Fibroblast of gingiva (primary cell): ENCODE results near the gene PTPRA.

Experiments used
- DNase-seq: peaks from one replicate; pipeline ENCODE4 v3.0.0-alpha.2; 2011; ENCODE audit warnings: low read depth

Gene PTPRA

GRCh38 chr20:2849529-2849928 is 23.8 kb upstream of the PTPRA start:
- DNase-seq, result no peak

DNA sequence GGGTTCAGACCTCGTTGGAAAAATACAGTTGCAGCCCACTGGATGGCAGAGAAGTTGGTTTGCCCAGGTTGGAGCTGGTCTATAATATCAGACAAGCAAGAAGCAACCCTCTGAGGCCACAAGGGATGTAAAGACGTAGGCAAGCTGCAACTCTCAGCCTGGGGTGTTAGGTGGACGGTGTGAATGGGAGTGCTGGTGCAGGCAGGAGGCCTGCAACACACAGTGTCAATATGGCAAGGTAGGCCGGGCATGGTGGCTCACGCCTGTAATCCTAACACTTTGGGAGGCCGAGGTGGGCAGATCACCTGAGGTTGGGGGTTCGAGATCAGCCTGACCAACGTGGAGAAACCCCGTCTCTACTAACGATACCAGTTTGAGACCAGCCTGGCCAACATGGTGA is 22.2 kb upstream of the PTPRA start:
- DNase-seq, result no peak

GRCh38 chr20:2858591-2858990 is 14.7 kb upstream of the PTPRA start:
- peak; percentile 74 for DNase-seq

GRCh38 chr20:2859330-2860121 is 13.8 kb upstream of the PTPRA start:
- DNase-seq, result peak; percentile 96

DNA sequence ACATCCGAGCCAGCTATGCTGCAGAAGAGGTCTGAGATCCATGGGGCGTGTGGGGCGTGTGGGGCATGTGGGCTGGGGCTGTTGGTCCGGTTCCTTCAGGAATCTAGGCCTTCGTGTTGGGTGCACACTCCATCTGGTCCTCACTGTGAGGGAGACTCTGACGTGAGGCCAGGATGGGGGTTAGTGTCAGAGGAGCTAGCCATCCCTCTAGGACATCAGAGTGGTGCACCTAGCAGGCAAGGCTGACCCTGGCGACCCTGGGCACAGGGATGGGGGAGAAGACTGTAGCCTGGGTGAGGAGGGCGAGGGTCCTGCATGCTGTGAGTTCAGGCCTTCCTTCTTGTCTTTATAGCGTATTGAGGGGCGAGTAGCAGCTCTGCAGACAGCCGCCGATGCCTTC is 8.7 kb upstream of the PTPRA start:
- DNase-seq, result no peak

GRCh38 chr20:2865101-2865500 is 8.2 kb upstream of the PTPRA start:
- no peak for DNase-seq

DNA sequence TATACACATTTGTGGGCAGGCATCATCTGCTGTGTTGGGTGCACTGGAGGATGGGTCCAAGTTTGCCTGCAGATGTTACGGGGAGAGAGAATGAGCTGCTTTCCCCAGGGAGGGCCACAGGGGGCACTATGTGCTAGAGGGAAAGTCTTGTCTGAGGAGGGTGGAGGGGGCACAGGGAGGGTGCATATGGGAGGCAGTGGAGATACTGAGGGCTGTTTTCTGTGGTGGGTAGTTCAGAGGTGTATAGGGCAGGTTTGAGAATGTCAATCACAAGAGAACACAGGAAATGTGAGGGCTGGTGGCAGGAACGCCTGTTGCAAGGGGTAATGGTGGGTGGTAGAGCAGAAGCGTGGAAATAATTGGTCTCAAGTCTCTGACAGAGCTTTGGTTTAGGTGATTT is 7.7 kb upstream of the PTPRA start:
- DNase-seq, result no peak

DNA sequence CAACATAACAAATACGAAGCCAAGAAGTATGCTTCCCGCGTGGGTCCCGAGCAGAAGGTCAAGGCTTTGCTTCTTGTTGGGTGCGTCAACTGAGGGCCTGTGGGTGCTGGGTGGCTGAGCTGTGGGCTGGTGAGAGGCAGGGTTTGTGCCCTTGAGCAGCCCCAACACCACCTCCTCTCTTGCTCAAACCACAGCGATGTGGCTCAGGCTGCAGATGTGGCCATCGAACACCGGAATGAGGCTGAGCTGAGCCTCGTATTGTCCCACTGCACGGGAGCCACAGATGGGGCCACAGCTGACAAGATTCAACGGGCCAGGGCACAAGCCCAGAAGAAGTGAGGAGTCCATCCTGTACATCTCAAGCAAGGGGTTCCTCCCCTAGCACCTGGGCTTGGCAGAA is 7.0 kb upstream of the PTPRA start:
- DNase-seq, result no peak

DNA sequence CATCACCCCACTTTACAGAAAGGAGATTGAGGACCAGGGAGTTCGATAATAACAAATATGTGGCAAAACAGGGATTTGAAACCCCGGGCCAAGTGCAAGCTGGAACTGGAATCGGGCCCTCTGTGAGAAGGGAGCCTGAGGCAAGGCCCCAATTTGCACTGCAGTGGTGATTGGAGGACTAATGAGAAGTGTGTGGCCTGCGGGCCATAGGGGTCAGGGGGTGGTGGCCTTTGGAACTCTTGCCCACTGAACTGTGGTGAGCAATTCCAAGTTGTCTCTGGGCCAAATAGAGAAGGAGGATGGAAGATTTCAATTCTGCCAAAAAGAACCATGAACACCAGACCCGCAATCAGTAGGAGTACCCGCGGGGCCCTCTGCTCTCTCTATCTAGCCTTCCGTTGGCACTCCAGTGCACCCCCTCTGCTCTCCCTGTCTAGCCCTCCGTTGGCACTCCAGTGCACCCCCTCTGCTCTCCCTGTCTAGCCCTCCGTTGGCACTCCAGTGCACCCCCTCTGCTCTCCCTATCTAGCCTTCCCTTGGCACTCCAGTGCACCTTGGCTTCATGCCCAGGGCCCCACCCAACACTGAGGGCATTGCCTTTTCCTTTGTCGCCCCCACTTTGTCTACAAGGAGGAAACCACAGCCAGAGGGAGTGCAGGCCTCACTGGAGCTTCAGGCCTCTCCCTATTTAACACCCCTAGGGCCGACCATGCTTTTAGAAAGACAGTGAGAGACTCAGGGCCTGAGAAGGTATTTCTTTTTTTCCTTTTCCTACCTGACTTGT is 6.0 kb upstream of the PTPRA start:
- no peak for DNase-seq

DNA sequence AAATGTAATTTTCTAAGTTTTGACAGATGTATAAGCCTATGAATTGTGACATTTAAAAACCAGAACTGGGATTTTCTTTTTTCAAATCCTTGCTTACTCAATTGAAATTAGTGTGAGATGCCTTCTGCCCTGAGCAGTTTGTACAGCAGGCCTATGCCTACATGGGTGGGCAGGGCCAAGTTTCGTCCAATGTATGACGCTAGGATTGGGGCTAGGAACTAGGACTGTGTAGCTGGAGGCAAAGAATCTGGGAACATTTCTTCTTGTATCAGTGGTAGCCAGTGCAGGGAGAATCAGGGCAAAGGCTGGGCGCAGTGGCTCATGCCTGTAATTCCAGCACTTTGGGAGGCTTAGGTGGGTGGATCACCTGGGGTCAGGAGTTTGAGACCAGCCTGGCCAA is 3.9 kb upstream of the PTPRA start:
- DNase-seq, result no peak

DNA sequence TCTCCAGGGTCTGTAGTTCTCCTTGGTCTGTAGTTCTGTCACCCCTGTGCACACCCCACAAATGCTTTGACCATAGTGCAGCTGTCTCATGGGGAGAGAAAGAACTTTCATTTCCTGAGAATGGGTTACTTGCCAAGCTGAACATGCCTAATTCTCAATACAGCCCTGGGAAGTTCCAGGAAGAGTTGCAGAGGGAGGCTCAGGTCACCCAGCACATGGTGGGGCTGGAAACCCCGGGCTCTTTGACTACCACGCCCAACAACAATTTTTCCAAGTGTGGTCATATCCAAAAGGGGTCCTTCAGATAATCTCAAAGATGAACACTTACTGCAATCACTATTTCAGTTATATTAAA is 2.2 kb upstream of the PTPRA start:
- peak; percentile 45 for DNase-seq

GRCh38 chr20:2871661-2872458 is 1.4 kb upstream of the PTPRA start:
- no peak for DNase-seq

GRCh38 chr20:2872459-2873009 is 747 bp upstream of the PTPRA start:
- peak; percentile 45 for DNase-seq

DNA sequence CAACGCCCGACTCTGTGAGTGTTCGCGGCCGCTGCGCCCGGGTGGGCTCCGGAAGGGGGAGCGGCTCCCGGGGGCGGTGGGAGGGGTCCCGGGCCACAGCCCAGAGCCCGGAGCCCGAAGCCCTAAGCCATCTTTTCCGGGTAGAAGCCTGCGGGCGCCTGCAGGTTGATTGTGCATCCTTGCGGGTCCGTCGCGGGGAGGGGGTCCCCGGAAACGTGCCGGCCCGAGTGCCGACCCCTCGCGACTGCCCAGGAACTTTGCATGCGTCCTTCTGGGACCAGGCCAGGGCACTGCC is 413 bp downstream of the PTPRA start:
- DNase-seq, result peak; percentile 24

DNA sequence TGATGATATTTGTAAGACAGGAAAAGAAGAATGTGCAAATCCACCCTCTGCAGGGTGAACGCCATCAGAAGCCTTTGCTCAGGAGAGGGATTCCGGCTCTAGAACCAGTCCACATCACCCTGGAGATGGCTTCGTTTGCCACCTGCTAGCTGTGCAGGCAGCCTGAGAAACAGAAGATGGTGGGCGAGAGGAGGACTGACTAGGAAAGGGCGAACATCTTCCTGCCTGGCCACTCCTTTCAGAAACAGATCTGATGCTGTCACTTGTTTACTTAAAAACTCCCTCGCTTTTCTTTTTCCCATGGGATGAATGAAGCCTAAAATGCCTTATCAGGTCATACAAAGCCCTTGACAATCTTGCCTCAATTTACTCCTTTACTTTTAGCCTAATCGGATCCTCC is 1.2 kb downstream of the PTPRA start:
- no peak for DNase-seq

DNA sequence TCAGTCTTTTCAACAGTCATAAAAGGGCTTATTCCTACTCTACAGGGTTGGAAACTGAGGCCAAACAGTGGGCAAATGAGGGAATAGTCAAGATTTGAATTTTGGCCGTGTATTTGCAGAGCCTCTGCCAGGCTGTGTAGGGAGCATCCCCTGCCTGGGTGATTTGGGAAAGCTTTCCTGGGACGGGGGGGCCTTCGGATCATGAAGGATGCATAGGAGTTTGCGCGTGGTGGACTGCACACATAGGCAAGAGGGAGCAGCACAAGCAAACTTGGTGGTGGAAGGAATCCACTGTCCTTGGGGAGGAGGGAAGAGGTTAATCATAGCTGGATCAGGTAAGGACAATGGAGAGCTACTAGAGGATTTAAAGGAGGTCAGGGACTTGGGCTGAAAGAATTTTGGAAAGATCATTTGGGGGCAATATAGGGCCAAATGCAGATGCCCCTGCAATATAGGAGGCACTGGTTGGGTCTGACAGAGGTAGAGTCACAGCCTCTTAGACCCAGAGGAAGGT is 2.5 kb downstream of the PTPRA start:
- DNase-seq, result no peak

GRCh38 chr20:2878515-2878914 is 5.2 kb downstream of the PTPRA start:
- no peak for DNase-seq

GRCh38 chr20:2879146-2879545 is 5.9 kb downstream of the PTPRA start:
- peak; percentile 73 for DNase-seq

GRCh38 chr20:2880650-2881049 is 7.4 kb downstream of the PTPRA start:
- DNase-seq, result no peak

DNA sequence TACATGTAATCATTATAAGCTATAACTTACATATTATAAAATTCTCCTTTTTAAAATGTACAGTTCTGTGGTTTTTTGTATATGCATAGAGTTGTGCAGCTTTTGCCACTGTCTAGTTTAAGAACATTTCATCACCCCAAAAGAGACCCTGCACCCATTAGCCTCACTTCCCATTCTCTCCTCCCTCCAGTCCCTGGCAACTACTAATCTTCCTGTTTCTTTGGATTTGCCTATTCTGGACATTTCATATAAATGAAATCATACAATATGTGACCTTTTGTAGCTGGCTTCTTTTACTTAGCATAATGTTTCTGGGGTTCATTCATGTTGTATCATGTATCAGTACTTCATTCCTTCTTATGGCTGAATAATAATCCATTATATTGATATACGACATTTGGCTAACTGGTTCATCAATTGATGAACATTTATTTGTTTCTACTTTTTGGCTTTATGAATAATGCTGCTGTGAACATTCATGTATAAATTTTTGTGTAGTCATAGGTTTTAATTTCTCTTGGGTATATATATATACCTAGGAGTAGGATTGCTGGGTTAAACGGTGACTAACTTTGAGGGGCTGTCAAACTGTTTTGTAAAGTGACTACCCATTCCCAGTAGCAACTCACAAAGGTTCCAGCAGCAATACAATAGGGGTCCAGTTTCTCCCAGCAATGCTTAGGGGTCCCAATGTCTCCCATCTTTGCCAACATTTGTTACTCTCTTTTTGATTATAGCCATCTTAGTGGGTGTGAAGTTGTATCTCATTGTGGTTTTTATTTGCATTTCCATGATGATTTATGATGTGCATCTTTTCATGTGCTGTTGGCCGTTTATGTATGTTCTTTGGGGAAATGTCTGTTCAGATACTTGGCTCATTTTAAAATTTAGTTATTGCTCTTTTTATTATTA is 10.7 kb downstream of the PTPRA start:
- no peak for DNase-seq

- DNase-seq, result no peak
Observed at GRCh38 chr20:2887715-2888114, 14.4 kb downstream of the PTPRA start.
